C1 segment of cervical spinal cord (tissue), 14 donors: Measurements from ENCODE around the gene SPDYE5.
A peak's percentile ranks its signal among the peaks of the same experiment; 100 is the strongest.

ENCODE experiments used
- DNase-seq, 14 donors: peaks; one replicate each; lab custom pipeline; 2025; lab: John Stamatoyannopoulos, UW

The SPDYE5 gene

DNA sequence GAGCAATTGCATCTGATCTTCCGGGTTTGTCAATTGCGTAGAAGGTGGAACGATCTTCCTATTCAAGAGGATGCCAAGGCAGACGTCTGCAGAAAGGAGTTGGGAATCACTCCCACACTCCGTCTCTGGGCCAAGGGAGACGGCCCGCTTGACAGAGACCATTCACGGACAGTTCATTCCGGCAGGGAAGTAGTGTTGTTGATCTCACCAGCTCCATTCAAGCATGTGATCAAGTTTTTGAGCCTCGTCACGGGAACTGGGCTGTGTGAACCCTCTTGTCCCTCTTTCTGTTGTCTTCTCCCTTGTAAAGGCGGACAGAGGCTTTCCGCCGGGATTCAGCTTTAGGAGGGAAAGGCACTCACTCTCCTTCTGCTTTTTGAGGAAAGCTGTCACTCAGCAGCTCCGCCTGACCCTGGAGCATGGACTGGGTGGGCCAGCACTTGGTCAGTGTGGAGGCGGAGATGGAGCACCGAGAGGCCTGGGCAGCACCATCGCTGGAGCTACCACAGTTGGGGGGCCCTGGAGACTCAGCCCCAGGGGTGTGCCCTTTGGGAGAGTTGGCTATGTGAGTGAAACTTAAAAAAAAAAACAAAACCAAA is 44.9 kb downstream of the SPDYE5 start:
- DNase-seq = peak in 3 of 14 donors; percentile 5 to 19 (median 6)

DNA sequence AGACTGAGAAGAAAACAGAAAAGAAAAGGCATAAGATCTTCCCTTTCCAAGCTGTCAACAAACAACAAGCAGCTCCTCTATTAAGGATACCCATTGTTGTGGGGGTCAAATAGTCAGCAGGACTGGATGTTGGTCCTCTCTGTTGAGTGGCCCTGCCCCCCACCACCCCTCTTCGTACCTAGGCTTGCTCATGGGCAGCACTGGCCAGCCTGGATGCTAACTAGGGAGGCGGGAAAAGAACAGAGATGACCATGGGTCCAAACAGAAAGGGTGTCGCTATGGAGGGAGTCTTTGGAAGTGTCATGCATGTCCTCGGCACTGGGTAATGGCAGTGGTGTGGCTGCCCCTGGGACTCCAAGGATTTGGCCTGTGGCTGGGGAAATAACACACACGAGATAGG is 45.6 kb downstream of the SPDYE5 start:
- no peak for DNase-seq

DNA sequence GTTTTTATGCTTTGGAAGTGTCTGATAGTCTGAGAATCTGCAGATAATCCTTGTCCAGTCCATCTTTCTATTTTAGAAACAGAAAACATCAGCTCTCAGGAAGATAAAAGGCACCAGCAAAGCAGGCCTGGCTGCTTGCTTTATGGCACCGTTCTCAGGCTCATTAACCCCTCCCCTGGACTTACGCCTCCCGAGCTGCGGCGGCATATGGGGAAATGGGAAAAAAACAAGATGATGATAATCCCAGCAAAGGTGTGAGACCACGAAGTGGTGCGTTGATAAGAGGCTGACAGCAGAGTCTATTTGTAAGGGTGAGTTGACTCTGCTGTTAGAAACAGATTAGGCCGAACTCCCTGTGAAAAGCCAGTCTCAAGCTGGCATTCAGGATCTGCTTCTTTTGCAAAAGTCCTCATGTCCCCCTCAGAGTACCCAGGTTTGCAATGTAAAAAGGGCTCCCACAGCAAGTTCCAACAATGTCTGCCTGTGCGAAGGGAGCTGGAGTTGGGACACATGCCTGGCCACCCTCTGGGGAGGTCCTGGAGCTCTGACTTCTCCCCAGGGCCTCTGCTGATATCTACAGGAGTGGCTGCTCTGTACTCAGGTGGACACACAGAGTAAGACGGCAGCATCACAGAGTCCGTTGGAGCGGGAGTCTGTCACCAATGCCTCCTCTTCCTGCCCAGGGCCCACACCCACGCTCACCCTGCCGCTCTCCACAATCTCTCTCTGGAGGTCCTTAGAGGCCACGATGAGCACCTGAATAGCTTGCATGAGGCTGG is 54.3 kb downstream of the SPDYE5 start:
- DNase-seq = no peak
